Stomach (tissue), 4 donors: ENCODE measurements around the gene BBLN.

Experiments used
- CTCF ChIP-seq, 7 experiments: fragments of 450-650 bp in 4 of 7; fragments of 200-600 bp in 3 of 7; sonication (generic) in 3 of 7; IDR thresholded peaks; one replicate each; pipeline ENCODE4 v1.5.1; 2016 to 2019; ENCODE audit warnings: antibody characterized with exemption in 7 of 7, control low read depth in 2 of 7, mild to moderate bottlenecking in 1 of 7
- POLR2A ChIP-seq, 4 donors: fragments of 450-650 bp; IDR thresholded peaks; one replicate each; pipeline ENCODE4 v1.6.1; 2016; ENCODE audit warnings: antibody characterized with exemption in 4 of 4, control low read depth in 2 of 4, mild to moderate bottlenecking in 1 of 4, moderate library complexity in 1 of 4
- POLR2AphosphoS5 ChIP-seq, 3 donors: sonication (generic); formaldehyde crosslinking; IDR thresholded peaks; one replicate each; pipeline ENCODE4 v1.6.1; 2016; ENCODE audit warnings: antibody characterized with exemption in 3 of 3

GRCh38 chr9:128175726-128176125, 15.7 kb downstream of the BBLN start:
- no peak for TF ChIP-seq CTCF (IDR thresholded peaks at IDR 0.05)
- no peak for TF ChIP-seq POLR2A (IDR thresholded peaks at IDR 0.05)
- TF ChIP-seq POLR2AphosphoS5 (IDR thresholded peaks at IDR 0.05): no peak
